Measurements from ENCODE around the gene PRG2.
"Not testable (repeated sequence)": the region's sequence is repeated elsewhere in the genome, so short reads cannot be mapped to it uniquely, and the experiment has no call there.

PRG2 gene

GRCh38 chr11:57419146-57419545 is 28.7 kb upstream of the PRG2 start:
- DNase-seq: no peak

GRCh38 chr11:57418131-57418530 is 27.7 kb upstream of the PRG2 start:
- no peak for DNase-seq

- DNase-seq: no peak
Observed at GRCh38 chr11:57417056-57417455, 26.6 kb upstream of the PRG2 start.

- DNase-seq: no peak
Observed at GRCh38 chr11:57416436-57416835, 26.0 kb upstream of the PRG2 start.

GRCh38 chr11:57414612-57415212 is 24.3 kb upstream of the PRG2 start:
- no peak for DNase-seq

- DNase-seq: no peak
Observed at GRCh38 chr11:57413681-57414080, 23.2 kb upstream of the PRG2 start.

- DNase-seq: peak; percentile 75
Observed at GRCh38 chr11:57410287-57410686, 19.8 kb upstream of the PRG2 start.

GRCh38 chr11:57409321-57410100 is 19.1 kb upstream of the PRG2 start:
- DNase-seq: no peak

- DNase-seq: no peak
Observed at GRCh38 chr11:57408771-57409170, 18.3 kb upstream of the PRG2 start.

- no peak for DNase-seq
Observed at GRCh38 chr11:57407941-57408475, 17.6 kb upstream of the PRG2 start.

- no peak for DNase-seq
Observed at GRCh38 chr11:57407010-57407920, 16.8 kb upstream of the PRG2 start.

GRCh38 chr11:57406337-57406904 is 16.0 kb upstream of the PRG2 start:
- no peak for DNase-seq

GRCh38 chr11:57405271-57405860 is 14.9 kb upstream of the PRG2 start:
- DNase-seq: no peak

GRCh38 chr11:57403802-57404147 is 13.3 kb upstream of the PRG2 start:
- no peak for DNase-seq

- DNase-seq: not testable (repeated sequence)
Observed at GRCh38 chr11:57403003-57403801, 12.8 kb upstream of the PRG2 start.

- no peak for DNase-seq
Observed at GRCh38 chr11:57402188-57403002, 11.9 kb upstream of the PRG2 start.

- no peak for DNase-seq
Observed at GRCh38 chr11:57399972-57400578, 9.6 kb upstream of the PRG2 start.

GRCh38 chr11:57399221-57399620 is 8.8 kb upstream of the PRG2 start:
- no peak for DNase-seq

- no peak for DNase-seq
Observed at GRCh38 chr11:57397394-57397990, 7.0 kb upstream of the PRG2 start.

- DNase-seq: no peak
Observed at GRCh38 chr11:57396744-57397143, 6.3 kb upstream of the PRG2 start.

All from fibroblast of skin of scalp (primary cell).